ENCODE data around the gene RAB1B. TPM values are rescaled to one million over a fixed set of nuclear protein-coding genes. Genes with fewer than 3 reads are reported as not detected.

RAB1B gene
- 63.8 TPM for total RNA-seq

GRCh38 chr11:66268244-66268951 lies at the start of gene RAB1B:
TSS of gene RAB1B (plus strand) at chr11:66268639. CDS start at chr11:66268680, 41 bp downstream.

GRCh38 chr11:66277471-66278362 lies 9.3 kb downstream of the RAB1B start, which contains the start of gene CNIH2:
TSS of gene CNIH2 (plus strand) at chr11:66278175. CDS start at chr11:66278457, 282 bp downstream.

GRCh38 chr11:66288671-66289547 lies 20.5 kb downstream of the RAB1B start, which contains the start of gene YIF1A:
TSS of gene YIF1A (minus strand) at chr11:66289143. CDS start at chr11:66288985, 158 bp downstream.

GRCh38 chr11:66291706-66292542 lies 23.5 kb downstream of the RAB1B start, which contains the start of gene TMEM151A:
TSS of gene TMEM151A (plus strand) at chr11:66291894. CDS start at chr11:66292014, 120 bp downstream.

GRCh38 chr11:66316849-66317251 lies 48.4 kb downstream of the RAB1B start, which contains the start of gene CD248:
TSS of gene CD248 (minus strand) at chr11:66317044. CDS start at chr11:66317027, 17 bp downstream.

Other genes with a start within 250 kb of the RAB1B start
- not detected for gene CATSPER1, start 242.2 kb upstream of the RAB1B start, total RNA-seq
- gene GAL3ST3, start 219.5 kb upstream of the RAB1B start, total RNA-seq = 8.4 TPM
- gene SF3B2, start 216.3 kb upstream of the RAB1B start, total RNA-seq = 125 TPM
- gene PACS1, start 198.4 kb upstream of the RAB1B start, total RNA-seq = 49.3 TPM
- 32.8 TPM for gene KLC2, start 10.9 kb upstream of the RAB1B start, total RNA-seq
- gene CNIH2, start 9.5 kb downstream of the RAB1B start, total RNA-seq = 8.2 TPM
- gene YIF1A, start 20.5 kb downstream of the RAB1B start, total RNA-seq = 54.2 TPM
- 4.0 TPM for gene TMEM151A, start 23.3 kb downstream of the RAB1B start, total RNA-seq
- 37.8 TPM for gene CD248, start 48.4 kb downstream of the RAB1B start, total RNA-seq
- 3.0 TPM for gene RIN1, start 67.8 kb downstream of the RAB1B start, total RNA-seq
- 21.7 TPM for gene BRMS1, start 76.5 kb downstream of the RAB1B start, total RNA-seq
- 75.3 TPM for gene B4GAT1, start 79.0 kb downstream of the RAB1B start, total RNA-seq
- gene SLC29A2, start 103.1 kb downstream of the RAB1B start, total RNA-seq = 2.8 TPM
- 0.82 TPM for gene NPAS4, start 152.4 kb downstream of the RAB1B start, total RNA-seq
- gene MRPL11, start 170.2 kb downstream of the RAB1B start, total RNA-seq = 27.0 TPM
- 13.6 TPM for gene PELI3, start 198.3 kb downstream of the RAB1B start, total RNA-seq
- 24.1 TPM for gene DPP3, start 211.8 kb downstream of the RAB1B start, total RNA-seq
- 146 TPM for gene BBS1, start 242.0 kb downstream of the RAB1B start, total RNA-seq

Data from camera-type eye (tissue), 1 donor.